GM19468 (cell line): Measurements from ENCODE around the gene ZNF839.

Source experiments
- ATAC-seq: cut with Tn5 transposase; IDR thresholded peaks from one replicate; pipeline ENCODE4 v1.9.1; 2021; ENCODE audit warnings: mild to moderate bottlenecking, moderate library complexity, moderate number of reproducible peaks; ENCODE audit not compliant: unreplicated experiment; ENCODE audit errors: extremely low read depth

Gene ZNF839

DNA sequence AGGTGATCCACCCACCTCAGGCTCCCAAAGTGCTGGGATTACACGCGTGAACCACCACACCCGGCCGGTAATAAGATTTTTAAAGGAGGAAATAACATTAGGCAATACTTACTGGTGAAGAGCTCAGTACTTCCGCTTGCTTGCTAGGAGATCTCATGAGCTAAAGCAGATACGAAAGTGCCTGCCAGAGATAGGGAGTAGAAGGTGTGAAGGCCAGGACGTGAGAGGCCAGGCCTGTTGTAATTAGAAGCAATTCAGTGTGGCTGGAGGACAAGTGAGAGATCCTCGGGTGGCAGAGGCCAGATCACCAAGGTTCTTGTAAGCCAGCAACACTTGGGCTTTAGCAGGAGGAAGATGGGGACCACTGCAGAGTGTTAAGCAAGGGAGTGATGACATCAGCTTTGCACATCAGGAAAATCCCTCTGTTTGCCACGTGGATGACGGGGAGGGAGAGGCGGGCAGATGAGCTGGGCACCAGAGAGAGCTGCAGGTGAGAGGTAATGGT, 50.8 kb downstream of the ZNF839 start:
- no peak for ATAC-seq

DNA sequence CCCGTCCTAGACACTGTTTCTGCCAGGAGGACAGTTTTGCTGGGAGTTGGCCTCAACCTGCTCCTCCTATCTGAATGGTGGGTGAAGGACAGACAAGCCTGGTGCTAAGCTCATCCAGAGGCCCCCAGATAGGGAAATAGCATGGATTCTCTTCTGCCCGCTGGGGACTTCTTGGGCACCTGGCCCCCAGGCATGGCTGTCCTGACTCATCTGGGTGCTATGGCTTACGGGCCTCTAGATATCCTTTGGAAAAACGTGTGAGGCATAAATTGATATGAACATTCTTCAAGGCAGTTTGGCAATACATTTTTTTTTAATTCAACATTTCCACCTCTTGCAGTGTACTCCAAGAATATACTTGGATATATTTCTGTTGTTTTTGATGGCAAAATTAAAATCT, 51.8 kb downstream of the ZNF839 start:
- ATAC-seq = no peak

DNA sequence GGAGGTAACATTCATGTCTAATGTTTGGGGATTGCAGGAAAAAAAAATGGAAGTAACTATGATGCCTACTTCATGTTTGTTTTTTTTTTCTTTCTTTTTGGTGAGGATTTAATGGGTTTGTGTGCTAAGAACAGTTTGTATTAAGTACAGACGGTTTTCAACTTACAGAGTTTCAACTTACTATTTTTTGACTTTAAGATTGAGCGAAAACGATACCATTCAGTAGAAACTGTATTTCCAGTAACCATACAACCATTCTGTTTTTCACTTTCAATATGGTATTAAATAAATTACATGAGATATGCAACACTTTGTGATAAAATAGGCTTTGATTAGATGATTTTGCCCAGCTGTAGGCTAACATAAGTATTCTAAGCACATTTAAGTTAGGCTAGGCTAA, 53.6 kb downstream of the ZNF839 start:
- no peak for ATAC-seq

DNA sequence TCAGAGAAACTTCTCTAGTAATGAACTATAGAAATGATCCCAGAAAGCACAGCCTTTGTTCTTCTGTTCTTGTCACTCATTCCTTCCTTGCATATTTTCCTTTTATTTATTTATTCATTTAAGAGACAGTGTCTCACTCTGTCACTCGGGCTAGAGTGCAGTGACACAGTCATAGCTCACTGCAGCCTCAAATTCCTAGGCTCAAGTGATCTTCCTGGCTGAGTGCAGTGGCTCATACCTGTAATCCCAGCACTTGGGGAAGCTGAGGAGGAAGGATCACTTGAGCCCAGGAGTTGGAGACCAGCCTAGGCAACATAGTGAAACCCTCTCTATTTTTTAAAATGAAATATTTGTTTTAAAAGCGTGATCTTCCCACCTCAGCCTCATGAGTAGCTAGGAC, 54.7 kb downstream of the ZNF839 start:
- ATAC-seq = no peak

DNA sequence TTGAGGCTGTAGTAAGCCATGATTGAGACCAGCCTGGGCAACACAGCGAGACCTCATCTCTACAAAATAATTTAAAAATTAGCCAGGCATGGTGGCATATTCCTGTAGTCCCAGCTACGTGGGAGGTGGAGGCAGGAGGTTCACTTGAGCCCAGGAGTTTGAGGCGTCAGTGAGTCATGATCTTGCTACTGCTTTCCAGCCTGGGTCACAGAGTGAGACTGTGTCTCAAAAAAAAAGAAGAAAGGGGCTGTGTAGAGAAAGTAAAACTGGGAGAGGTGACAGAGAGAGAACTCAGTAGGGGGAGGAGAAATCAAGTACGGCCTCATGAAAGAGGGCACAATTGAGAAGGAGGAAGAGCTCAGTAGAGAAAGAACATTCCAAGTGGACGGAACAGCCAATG, 55.6 kb downstream of the ZNF839 start:
- no peak for ATAC-seq

DNA sequence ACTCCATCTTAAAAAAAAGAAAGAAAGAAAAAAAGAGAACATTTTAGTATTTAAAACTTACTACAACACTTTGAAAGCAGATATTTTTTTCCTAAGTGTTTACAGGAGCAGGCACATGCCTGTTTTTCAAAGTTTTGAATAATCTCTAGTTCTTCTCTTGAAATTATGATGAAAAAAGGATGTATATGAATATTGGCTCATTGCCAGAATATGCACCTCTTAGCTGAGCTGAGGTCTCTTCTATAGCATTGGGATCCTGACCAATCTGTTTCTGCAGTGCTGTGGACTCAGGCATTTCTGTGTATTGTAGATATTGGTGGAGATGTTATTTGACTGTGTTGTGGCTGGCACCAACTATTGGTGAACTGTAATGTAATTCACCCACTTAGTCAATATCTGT, 58.1 kb downstream of the ZNF839 start:
- ATAC-seq = no peak

DNA sequence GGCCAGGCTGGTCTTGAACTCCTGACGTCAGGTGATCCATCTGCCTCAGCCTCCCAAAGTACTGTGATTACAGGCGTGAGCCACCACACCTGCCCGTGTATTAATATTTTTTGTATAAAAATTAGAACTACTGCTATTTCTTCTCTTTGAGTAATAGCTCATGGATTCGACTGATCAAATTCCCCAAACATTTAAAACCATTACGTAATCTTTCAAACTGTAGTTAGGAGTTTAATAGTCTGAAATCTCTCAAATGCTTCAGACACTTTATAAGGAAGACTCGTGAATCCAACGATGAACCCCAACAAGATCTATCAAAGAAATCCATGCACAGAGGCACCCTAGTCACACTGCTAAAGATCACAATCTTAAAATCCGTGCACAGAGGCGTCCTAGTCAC, 59.3 kb downstream of the ZNF839 start:
- ATAC-seq = no peak

DNA sequence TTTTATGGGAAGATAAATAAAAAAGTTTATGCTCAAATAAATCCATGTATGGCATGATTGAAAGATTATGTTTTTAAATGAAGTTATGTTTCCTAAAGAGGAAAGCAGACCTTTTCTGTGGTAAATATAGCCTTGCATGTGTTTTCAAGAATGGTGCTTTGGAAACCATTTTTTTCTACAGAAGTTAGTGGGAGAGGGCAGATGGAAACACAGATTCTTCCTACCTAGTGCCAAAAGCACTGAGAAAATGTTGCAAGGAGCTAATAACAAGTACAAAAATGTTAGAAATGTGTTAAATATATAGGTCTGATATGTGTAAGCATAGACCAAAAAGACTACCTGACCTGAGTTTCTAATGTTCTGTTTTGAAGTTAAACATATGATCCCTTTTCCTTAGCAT, 67.5 kb downstream of the ZNF839 start:
- no peak for ATAC-seq

DNA sequence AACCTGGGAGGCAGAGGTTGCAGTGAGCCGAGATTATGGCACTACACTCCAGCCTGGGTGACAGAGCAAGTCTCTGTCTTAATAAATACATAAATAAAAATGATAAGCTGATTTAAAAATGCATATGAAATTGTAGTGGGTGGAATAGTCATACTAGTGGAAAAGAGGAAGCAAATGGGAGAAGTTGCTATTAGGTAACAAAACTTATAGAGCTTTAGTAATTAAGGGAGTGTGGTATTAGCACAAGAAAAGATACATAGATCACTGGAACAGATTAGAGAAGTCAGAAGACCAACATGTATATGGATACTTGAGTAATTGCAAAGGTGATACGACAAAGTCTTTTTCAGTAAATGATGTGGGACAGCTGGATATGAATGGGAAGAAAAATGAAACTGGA, 69.7 kb downstream of the ZNF839 start:
- ATAC-seq = no peak

DNA sequence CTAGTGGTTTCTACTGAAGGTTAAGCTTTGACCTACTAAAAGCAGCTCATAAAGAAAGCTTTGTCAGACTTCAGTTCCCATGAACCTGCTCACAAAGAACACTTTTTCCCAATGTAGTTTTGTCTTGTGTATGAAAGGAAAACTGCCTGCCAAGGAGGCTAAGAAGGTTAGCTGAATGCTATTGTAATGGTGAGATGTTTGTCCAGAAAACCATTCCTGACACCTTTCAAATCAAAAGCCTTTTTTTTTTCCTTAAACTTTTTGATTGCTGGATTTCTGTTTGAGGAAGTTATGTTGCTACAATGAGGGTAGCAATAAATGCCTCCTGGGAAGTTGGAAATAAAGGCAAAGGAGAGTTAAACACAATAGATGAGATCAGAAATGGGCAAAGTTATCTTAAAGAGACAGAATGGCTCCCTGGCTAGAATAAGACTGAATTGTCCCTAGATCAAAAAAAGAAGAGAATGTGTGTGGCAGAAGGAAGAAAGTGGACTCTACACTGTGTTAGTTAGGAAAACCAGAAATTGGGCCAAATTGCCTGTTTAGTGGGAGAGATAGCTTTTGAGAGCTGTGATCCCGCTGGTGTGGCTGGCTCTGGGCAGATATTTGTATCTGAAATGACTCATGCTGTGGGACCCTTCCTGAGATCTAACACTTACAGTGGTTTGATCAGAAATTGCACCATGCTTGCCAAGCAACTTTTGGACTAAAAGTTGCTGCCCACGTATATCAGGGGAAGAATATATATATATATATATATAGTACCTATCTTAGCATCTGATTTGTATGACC, 70.7 kb downstream of the ZNF839 start:
- ATAC-seq = no peak
